ENCODE data around the gene LRRC63.

Gene LRRC63

GRCh38 chr13:46170268-46170667, 41.5 kb upstream of the LRRC63 start:
- peak; percentile 20; the same call in 1 of the 2 replicates for TF ChIP-seq POLR2AphosphoS5 (IDR thresholded peaks at IDR 0.05; ENCODE audit: low read depth)
- no peak for TF ChIP-seq SPI1 (IDR thresholded peaks at IDR 0.05; ENCODE audit: borderline replicate concordance, low read depth)
- Histone ChIP-seq H3K27me3 (ENCODE audit: insufficient read depth, poor library complexity, severe bottlenecking) (no peaks in the 10 kb centered on the region), H3K4me3 (replicated peaks; ENCODE audit: insufficient read depth, low read length) (no peak overlapping the region), H3K27ac (replicated peaks) (peak overlapping the region; percentile 79)
- DNase-seq (ENCODE audit: low read depth in 1 of 2, low spot score in 1 of 2) = peak in 1 of 2 experiments; percentile 21

GRCh38 chr13:46170687-46171086, 41.0 kb upstream of the LRRC63 start:
- peak overlapping the region; percentile 3; the same call in 1 of the 2 replicates for H3K4me3 ChIP-seq (replicated peaks; ENCODE audit: insufficient read depth, low read length)
- no peak for TF ChIP-seq REST (IDR thresholded peaks at IDR 0.05; ENCODE audit: insufficient replicate concordance, low read depth)
- peak; percentile 26; the same call in 1 of the 2 replicates for TF ChIP-seq SPI1 (IDR thresholded peaks at IDR 0.05; ENCODE audit: borderline replicate concordance, low read depth)
- TF ChIP-seq GABPA (IDR thresholded peaks at IDR 0.05; ENCODE audit: low read depth) = peak; percentile 15; the same call in 1 of the 2 replicates
- no peaks in the 10 kb centered on the region for H3K27me3 ChIP-seq (ENCODE audit: insufficient read depth, poor library complexity, severe bottlenecking)
- peak overlapping the region; percentile 79 for H3K27ac ChIP-seq (replicated peaks)
- peak; percentile 54 to 57 for DNase-seq (ENCODE audit: low read depth in 1 of 2, low spot score in 1 of 2)

- TF ChIP-seq REST (IDR thresholded peaks at IDR 0.05; ENCODE audit: insufficient replicate concordance, low read depth) (no peak), SPI1 (IDR thresholded peaks at IDR 0.05; ENCODE audit: borderline replicate concordance, low read depth) (peak; percentile 20; the same call in 1 of the 2 replicates), POLR2AphosphoS5 (IDR thresholded peaks at IDR 0.05; ENCODE audit: low read depth) (peak; percentile 69)
- Histone ChIP-seq H3K27me3 (ENCODE audit: insufficient read depth, poor library complexity, severe bottlenecking) (no peaks in the 10 kb centered on the region), H3K27ac (replicated peaks) (peak overlapping the region; percentile 79), H3K4me3 (replicated peaks; ENCODE audit: insufficient read depth, low read length) (peak overlapping the region; percentile 24)
- peak; percentile 27 to 55 for DNase-seq (ENCODE audit: low read depth in 1 of 2, low spot score in 1 of 2)
Observed at GRCh38 chr13:46171217-46171616, 40.5 kb upstream of the LRRC63 start.

- peak in 1 of 2 experiments; percentile 25 for DNase-seq (ENCODE audit: low read depth in 1 of 2, low spot score in 1 of 2)
- no peaks in the 10 kb centered on the region for H3K27me3 ChIP-seq (ENCODE audit: insufficient read depth, poor library complexity, severe bottlenecking)
- H3K27ac ChIP-seq (replicated peaks) = peak overlapping the region; percentile 79
- peak overlapping the region; percentile 24 for H3K4me3 ChIP-seq (replicated peaks; ENCODE audit: insufficient read depth, low read length)
- no peak for TF ChIP-seq SPI1 (IDR thresholded peaks at IDR 0.05; ENCODE audit: borderline replicate concordance, low read depth)
- no peak for TF ChIP-seq CTCF (IDR thresholded peaks at IDR 0.05; ENCODE audit: insufficient read depth, low read length)
- TF ChIP-seq GABPA (IDR thresholded peaks at IDR 0.05; ENCODE audit: low read depth) = no peak
- TF ChIP-seq REST (IDR thresholded peaks at IDR 0.05; ENCODE audit: insufficient replicate concordance, low read depth) = no peak
- TF ChIP-seq POLR2AphosphoS5 (IDR thresholded peaks at IDR 0.05; ENCODE audit: low read depth) = no peak
Observed at GRCh38 chr13:46171739-46172138, 40.0 kb upstream of the LRRC63 start.

Measured in HL-60 (cell line).